Renal cortex interstitium (tissue), 11 donors: ENCODE results near the gene ARFGAP3. TPM values are rescaled to one million over a fixed set of nuclear protein-coding genes. Genes with fewer than 3 reads are reported as not detected.
"Not testable (repeated sequence)": the region's sequence is repeated elsewhere in the genome, so short reads cannot be mapped to it uniquely, and the experiment has no call there.

Experiments
- DNase-seq, 11 donors: peaks; one replicate each; pipeline ENCODE4 v3.0.0-alpha.2; 2013; ENCODE audit warnings: low read depth in 9 of 11, low spot score in 4 of 11; ENCODE audit errors: extremely low read depth in 1 of 11
- polyA plus RNA-seq, 3 donors: library from polyadenylated mRNA; unstranded; fragments of 120-200 nt; gene quantifications; one replicate each; pipeline ENCODE4 v1.2.1, GENCODE V29; 2013; ENCODE audit not compliant: insufficient read length in 3 of 3

Gene ARFGAP3
- polyA plus RNA-seq, 3 donors = 49.1 to 51.9 (median 49.4) TPM

- no peak for DNase-seq
Measured at GRCh38 chr22:42760806-42761565, 96.1 kb downstream of the ARFGAP3 start.

DNA sequence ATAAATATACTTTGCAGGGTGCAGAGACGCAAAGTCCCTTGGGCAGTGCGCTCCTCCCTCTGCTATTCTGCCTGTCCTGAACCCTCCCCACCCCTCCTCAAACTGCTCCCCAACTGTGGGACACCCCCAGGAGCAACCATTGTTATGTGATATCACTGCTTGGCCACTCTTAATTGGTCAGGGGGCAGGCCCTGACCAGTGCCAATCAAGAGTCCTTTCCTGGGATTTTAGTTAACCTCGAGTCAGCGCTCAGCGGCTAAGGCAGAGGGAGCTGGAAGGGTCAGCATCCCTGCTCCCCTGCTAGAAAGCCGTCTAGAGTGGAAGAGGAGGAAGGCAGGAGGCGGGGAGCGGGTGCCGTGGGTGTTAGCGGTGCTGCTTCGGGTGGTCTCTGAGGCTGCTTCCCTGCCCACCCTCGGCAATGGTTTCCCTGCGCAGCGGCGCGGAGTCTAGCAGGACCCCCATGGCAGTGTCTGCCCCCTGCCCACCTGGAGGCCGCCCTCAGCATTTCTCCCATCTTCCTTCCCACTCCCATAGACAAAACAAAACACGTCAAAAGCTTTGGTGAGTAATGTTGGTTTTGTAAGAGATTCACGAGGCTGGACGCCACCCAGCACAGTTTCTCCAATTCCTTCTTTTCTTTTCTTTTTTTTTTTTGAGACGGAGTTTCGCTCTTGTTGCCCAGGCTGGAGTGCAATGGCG is 98.0 kb downstream of the ARFGAP3 start:
- DNase-seq = no peak

DNA sequence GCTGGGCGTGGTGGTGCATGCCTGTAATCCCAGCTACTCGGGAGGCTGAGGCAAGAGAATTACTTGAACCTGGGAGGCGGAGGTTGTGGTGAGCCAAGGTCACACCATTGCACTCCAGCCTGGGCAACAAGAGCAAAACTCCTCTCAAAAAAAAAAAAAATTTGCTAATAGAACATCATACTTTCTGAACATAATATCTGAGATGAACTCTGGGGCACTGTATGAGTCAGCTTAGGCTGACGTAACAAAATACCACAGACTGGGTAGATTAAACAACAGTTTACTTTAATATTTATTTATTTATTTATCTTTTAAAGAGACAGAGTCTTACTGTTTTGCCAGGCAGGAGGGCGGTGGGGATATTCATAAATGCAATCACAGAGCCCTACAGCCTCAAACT is 101.5 kb downstream of the ARFGAP3 start:
- not testable (repeated sequence) for DNase-seq

GRCh38 chr22:42755121-42755520 is 102.0 kb downstream of the ARFGAP3 start:
- DNase-seq = not testable (repeated sequence)

DNA sequence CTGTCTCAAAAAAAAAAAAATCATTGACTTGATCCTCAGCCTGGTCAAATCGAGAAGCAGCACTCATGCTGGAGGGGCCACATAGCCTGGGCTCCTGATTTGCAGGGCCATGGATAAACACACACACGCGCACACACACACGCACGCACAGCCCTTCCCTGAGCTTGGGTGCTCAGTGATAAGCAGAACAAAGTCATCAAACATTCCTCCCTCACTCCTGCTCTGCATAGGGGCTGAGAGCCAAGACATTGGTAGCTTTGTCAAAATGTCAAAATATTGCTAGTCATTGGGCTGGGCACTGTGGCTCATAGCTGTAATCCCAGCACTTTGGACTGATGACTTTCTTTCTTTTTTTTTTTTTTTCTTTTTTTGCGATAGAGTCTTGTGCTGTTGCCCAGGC is 102.4 kb downstream of the ARFGAP3 start:
- DNase-seq = no peak

- no peak for DNase-seq
Measured at GRCh38 chr22:42752912-42753311, 104.2 kb downstream of the ARFGAP3 start.

DNA sequence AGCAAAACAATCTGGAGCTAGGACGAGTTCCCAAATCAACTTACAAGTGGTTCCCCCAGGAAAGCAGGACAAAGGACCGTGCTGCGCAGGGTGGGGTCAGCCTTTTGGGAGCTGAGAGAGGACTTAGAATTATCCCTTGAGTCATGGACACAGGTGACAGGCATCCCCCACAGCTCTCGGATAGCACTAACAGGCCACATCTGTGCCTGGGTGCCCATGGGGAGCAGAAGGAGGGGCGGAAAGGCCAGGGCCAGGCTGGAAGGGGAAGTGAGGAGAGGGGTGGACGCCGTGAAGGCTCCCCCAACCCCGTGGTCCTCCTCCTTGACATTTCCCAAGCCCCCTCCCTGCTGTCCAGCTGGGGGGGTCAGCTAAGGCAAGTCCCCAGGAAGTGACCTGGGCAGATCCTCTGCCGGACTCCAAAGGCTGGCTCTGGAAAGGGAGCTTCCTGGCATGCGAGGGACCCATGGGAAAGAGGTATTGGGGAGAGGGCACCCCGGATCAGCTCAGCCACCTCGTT is 104.8 kb downstream of the ARFGAP3 start:
- no peak for DNase-seq

DNA sequence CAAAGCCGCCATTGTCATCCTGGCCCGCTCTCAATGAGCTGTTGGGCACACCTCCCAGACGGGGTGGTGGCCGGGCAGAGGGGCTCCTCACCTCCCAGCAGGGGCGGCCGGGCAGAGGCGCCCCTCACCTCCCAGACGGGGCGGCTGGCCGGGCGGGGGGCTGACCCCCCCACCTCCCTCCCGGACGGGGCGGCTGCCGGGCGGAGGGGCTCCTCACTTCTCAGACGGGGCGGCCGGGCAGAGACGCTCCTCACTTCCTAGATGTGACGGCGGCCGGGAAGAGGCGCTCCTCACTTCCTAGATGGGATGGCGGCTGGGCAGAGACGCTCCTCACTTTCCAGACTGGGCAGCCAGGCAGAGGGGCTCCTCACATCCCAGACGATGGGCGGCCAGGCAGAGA is 106.7 kb downstream of the ARFGAP3 start:
- DNase-seq = not testable (repeated sequence)

DNA sequence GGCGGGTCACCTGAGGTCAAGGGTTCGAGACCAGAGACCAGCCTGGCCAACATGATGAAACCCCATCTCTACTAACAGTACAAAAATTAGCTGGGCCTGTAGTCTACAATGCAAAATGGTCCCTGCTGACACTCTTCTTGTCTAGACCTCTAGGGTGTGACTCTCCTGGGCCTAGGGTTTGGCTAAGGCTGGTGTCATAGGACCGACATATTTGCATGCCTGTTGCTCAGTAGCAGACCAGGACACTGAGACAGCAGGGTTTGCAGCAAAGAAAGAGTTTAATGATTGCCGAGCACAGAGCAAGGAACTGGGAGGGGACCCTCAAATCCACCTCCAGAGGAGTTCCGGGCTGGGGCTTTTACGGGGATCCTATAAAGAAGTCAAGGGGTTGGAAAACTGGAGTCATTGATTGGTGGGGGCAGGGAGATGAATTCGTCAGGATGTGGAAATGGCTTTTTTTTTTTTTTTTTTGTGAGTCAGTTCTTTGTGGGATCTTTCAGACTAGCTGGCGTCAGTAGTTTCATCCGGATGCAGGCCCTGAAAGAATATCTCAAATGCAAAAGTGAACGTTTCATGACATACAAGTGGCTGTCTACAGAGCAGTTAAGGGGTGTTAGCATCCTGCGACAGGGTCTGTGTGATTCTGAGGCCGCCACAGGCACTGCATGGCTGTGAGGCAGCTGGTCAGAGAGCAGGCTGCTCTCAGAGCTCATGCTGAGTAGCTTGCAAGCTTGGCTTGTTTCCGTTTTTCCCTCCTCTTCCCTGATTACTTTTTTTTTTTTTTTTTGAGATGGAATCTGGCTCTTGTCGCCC is 109.2 kb downstream of the ARFGAP3 start:
- no peak for DNase-seq

Other genes starting within 250 kb of the ARFGAP3 start
- 100 to 1,000 TPM; 101 to 118 (median 115) TPM for gene POLDIP3, start 242.4 kb downstream of the ARFGAP3 start, polyA plus RNA-seq
- gene ATP5MGL, start 216.7 kb downstream of the ARFGAP3 start, polyA plus RNA-seq = under 1 TPM in 1 of 3 donors, not detected in 2; 0.34 TPM
- gene CYB5R3, start 207.9 kb downstream of the ARFGAP3 start, polyA plus RNA-seq = 100 to 1,000 TPM; 138 to 162 (median 144) TPM
- 10 to 100 TPM; 15.2 to 22.2 (median 20.1) TPM for gene A4GALT, start 136.4 kb downstream of the ARFGAP3 start, polyA plus RNA-seq
- 10 to 100 TPM; 62.5 to 72.4 (median 69.1) TPM for gene PACSIN2, start 157.9 kb upstream of the ARFGAP3 start, polyA plus RNA-seq
- gene TTLL1, start 232.1 kb upstream of the ARFGAP3 start, polyA plus RNA-seq = 10 to 100 TPM; 16.3 to 20.6 (median 19.3) TPM